HG03575 (cell line): ENCODE results near the gene JPH4.

ENCODE experiments used
- ATAC-seq: cut with Tn5 transposase; IDR thresholded peaks from one replicate; pipeline ENCODE4 v1.9.1; 2021; ENCODE audit not compliant: unreplicated experiment, insufficient number of reproducible peaks, low FRiP score; ENCODE audit errors: extremely low read depth

Gene JPH4

DNA sequence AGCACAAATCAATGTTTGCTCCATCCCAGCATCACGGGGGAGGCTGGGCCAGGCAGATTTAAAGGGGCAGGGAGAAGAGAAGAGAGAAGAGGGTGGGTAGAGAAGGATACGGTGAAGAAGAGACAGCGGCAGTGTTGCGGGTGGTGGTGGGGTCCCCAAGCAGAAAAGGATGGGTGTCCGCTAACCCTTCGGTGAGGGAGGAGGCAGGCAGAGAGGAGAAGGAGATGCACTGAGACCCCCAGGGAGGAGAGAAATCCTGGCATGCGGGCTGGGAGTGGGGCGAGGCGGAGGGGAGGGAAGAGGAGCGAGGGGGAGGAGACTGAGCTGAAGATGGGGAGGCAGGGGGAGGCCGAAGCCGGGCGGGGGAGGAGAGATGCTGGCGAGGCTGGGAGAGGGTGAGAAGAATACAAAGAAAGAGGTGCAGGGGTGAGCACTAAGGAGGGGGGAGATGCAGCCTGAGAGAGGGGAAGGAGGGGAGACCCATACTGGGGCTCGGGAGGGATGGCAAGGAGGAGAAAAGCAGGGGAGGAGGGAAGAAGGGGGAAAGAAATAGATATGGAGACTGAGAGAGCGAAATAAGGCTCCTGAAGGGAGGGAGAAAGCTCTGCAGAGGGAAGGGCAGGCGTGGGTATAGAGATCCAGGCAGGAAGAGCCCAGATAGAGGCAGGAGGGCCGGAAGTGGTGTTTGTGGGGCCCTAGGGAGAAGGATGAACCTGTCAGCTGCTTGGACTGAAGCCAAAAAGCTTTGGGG, at the start of gene JPH4:
JPH4 (minus strand) TSS at position 231 of the 751 bp plus-strand sequence. CDS start 1,337 bp downstream, outside the sequence.
- no peak for ATAC-seq

DNA sequence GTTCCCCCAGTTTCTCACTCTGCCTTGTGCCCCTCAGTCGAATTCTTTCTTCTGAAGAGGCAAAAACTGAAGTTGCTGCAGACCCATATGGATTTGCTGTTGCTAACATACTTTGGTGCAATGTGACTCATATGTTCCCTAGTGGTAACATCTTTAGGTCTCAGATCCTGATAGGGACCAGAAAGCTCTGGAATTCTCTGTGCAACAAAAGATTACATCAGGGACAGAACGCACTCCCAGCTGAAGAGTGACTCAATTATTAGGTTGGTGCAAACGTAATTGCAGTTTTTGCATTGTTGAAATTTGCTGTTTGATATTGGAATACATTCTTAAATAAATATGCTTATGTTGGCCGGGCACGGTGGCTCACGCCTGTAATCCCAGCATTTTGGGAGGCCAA, 49.4 kb upstream of the JPH4 start:
- no peak for ATAC-seq

GRCh38 chr14:23626946-23627345, 48.4 kb upstream of the JPH4 start:
- ATAC-seq = no peak

- ATAC-seq = no peak
These were observed 46.3 kb upstream of the JPH4 start for GRCh38 chr14:23624830-23625404.

GRCh38 chr14:23623962-23624361, 45.4 kb upstream of the JPH4 start:
- no peak for ATAC-seq

DNA sequence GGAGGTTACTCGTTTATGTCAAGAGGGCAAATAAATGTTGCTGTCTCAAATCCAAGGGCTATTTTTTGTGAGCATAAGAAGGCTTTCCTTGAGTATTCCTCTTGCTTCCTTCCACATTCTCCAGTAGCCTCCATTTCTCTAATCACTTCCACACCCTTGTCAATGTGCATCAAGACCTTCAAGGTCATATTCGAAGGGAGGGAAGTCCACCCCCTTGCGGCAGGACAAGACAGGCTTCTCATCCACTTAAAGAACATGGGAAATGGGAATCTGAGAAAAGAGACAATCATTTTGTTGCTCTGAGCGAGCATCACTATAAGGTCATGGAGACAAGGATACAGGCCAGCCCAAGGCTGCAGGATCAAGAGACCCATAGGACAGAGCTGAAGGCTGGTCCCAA, 44.4 kb upstream of the JPH4 start:
- no peak for ATAC-seq

DNA sequence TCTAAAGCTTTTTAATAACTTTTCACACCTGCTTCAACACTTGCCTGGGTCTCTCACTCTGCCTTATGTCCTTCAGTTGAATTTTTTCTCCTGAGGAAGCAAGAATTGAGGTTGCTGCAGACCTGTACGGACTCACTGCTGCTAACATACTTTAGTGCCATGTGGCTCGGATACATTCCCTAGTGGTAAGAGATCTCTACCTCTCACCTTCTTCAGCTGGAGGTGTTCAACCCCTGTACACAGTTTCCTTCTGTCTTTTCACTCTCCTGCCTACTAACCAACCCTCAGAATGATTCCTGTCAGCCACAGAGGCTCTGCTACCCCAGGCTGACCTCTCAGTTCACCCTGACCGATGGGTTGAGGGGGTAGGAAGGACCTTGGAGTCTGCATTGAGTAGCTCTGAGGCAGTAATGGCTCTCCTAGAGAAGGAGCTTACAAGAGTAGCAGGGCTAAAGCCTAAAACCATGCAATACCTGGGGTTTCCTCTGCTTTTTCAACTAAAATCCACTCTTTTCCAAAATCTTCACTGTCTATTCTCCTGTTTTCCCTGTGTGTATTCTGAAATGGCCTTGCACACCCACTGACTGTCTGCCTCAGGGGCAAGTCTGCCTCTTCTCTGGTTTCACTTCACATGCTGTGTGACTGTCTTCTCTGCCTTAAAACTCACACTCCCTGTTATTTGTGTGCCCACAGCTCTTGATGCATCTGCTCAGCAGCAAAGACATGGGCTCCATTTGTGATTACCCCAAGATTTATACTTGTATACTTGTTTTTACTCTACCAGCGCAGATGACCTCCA, 43.5 kb upstream of the JPH4 start:
- ATAC-seq = no peak

GRCh38 chr14:23621204-23621931, 42.8 kb upstream of the JPH4 start:
- ATAC-seq = no peak

DNA sequence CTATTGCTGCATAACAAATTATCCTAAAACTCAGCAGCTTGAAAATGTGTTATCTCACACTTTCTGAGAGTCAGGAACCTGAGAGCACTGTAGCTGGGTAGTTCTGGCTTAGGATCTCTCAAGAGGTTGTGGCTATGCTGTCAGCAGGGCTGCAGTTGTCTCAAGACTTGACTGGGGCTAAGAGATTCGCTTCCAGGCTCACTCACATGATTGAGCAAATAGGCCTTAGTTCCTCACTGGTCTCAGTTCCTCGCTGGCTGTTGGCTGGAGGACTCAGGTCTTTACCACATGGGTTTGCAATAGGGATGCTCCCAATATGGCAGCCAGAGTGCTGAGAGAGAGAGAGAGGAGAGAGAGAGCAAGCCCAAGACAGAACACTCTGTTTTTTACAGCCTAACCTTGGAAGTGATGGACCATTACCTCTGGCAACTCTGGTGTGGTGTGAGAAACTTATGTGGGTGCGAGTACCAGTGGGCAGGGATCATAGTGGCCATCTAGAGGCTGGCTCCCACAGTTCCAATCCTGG, 41.6 kb upstream of the JPH4 start:
- no peak for ATAC-seq

GRCh38 chr14:23618415-23618988, 39.9 kb upstream of the JPH4 start:
- ATAC-seq = no peak

- ATAC-seq = no peak
These were observed 38.9 kb upstream of the JPH4 start for GRCh38 chr14:23617539-23617938.

DNA sequence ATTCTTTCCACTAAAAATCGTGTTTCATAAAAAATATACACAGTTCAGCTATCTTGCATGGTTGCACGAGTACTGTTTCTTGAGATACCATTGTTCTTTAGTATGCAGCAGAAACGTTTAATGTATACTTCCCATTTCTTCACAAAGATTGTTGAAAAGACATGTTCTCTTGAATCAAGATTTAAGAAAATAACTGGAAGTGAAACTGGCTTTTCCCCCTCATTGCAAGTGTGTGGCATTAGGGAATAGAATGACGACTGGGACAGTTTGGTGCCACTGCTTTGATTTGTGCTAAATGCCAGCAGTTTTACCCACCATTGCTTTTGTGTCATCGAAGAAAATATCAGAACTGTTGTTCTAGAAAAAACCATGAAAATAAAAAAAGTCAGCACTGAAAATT, 37.3 kb upstream of the JPH4 start:
- no peak for ATAC-seq

DNA sequence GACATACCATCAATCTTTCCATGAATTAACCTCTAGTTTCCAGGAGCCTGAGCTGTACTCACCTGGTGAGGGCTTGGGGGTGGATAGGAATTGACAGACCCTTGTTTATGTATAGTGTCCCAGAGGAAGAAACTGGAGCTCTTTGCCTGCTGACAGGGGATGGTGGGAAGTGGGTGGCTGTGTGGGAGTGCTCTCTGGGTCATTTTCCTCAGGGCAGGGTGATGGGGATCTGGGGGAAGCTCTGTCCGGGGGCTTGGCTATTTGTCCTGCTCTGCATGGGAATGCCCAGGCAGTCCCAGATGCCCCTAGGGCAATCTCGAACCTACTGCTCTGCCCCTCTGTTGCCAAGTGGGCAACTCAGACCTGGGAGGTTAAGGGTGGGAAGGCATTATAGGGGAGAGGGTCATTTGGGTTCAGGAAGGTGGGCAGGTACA, 35.8 kb upstream of the JPH4 start:
- no peak for ATAC-seq

GRCh38 chr14:23613242-23614070, 34.9 kb upstream of the JPH4 start:
- no peak for ATAC-seq

GRCh38 chr14:23612802-23613201, 34.2 kb upstream of the JPH4 start:
- ATAC-seq = no peak

DNA sequence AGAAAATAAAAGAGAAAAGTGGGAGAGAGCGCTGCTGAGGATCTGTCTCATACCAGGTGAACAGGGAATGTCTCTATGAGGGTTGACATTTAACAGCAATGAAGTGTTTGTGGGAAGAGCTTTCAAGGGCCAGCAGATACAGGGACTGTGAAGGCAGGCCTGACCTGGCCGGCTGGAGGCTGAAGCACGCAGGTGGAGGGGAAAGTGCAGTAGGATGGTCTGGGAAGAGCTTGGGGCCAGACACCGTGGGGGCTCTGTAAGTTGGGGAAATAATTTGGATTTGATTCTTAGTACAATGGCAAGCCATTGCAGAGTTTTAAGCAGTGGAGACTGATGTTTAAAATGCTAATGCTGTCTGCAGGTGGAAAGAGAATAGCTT, 33.8 kb upstream of the JPH4 start:
- no peak for ATAC-seq

DNA sequence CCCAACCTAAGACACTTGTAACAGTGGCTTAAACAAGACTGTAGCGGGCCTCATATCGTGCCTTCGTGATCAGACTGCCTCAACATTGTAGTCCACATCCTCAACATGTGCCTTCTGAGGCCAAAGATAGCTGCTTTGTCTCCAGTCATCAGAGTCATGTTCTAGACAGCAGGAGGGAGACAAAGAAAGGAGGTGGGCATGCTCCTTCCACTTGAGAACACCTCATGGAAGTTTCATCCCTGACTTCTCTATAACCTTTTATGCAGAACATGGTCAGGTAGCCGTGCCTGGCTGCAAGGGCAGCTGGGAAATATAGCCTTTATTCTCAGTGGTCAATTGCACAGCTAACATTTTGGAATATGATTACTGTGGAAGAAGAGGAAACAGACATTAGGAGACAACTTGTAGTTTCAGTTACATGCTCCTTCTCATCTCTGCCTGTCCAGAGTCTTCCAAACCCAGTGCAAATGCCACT, 32.3 kb upstream of the JPH4 start:
- ATAC-seq = no peak
